A549 (cell line): Measurements from ENCODE around the gene ERRFI1. TPM values are rescaled to one million over a fixed set of nuclear protein-coding genes. Genes with fewer than 3 reads are reported as not detected.

Source experiments
- ATAC-seq, 2 experiments: fragments of 200-7000 bp in 1 of 2; fragments of >200 bp in 1 of 2; cut with Nextera tagmentation in 1 of 2; cut with Tn5 transposase in 1 of 2; 3 replicates each; pipeline versions ENCODE4 v1.8.0 to v1.9.1; 2018 to 2020; ENCODE audit warnings: mild to moderate bottlenecking in 1 of 2, moderate library complexity in 1 of 2
- CTCF ChIA-PET: fragments of 300-600 bp; sonication (Branson Sonifier 250); formaldehyde crosslinking; extraction: SDS; loops from one replicate; lab custom pipeline; 2021; ENCODE audit warnings: antibody characterized with exemption, inconsistent platforms; lab: Yijun Ruan, JAX
- POLR2A ChIA-PET: fragments of 350-600 bp; formaldehyde crosslinking; extraction: SDS; loops from one replicate; lab custom pipeline; 2021; ENCODE audit warnings: antibody characterized with exemption, inconsistent platforms; lab: Yijun Ruan, JAX
- DNase-seq, 2 experiments: peaks; one replicate each; pipeline versions ENCODE4 v3.0.0 to v3.0.0-alpha.2; 2011 to 2016; ENCODE audit warnings: low read depth in 1 of 2, low spot score in 1 of 2
- FAIRE-seq: peaks from 2 replicates; lab custom pipeline; 2011; peaks lifted over from hg19 to GRCh38; lab: Jason Lieb, UNC
- H3K27ac ChIP-seq, 2 experiments: fragments of >200 bp; sonication (Bioruptor Twin); formaldehyde crosslinking; 3 replicates each; pipeline ENCODE4 v1.5.1; 2016 to 2017
- H3K4me1 ChIP-seq: fragments of >200 bp; sonication (Bioruptor Twin); formaldehyde crosslinking; 3 replicates; pipeline ENCODE4 v1.6.1; 2016
- H3K4me2 ChIP-seq: fragments of >200 bp; sonication (Bioruptor Twin); formaldehyde crosslinking; 3 replicates; pipeline ENCODE4 v1.6.1; 2016
- H3K4me3 ChIP-seq: fragments of >200 bp; sonication (Bioruptor Twin); formaldehyde crosslinking; 3 replicates; pipeline ENCODE4 v1.5.1; 2016
- H3K9me3 ChIP-seq: fragments of >200 bp; sonication (Bioruptor Twin); formaldehyde crosslinking; 3 replicates; pipeline ENCODE4 v1.6.1; 2016
- CBX2 ChIP-seq: fragments of 200-600 bp; sonication (generic); IDR thresholded peaks from 2 replicates; pipeline ENCODE4 v1.6.1; 2016; ENCODE audit warnings: low read depth, mild to moderate bottlenecking, borderline replicate concordance
- CEBPB ChIP-seq, 2 experiments: fragments of >200 bp in 1 of 2; sonication (Bioruptor Twin) in 1 of 2; formaldehyde crosslinking in 1 of 2; IDR thresholded peaks; 2 replicates each; pipeline ENCODE4 v1.6.1; 2012 to 2016
- EP300 ChIP-seq, 2 experiments: fragments of >200 bp; sonication (Bioruptor Twin); formaldehyde crosslinking; IDR thresholded peaks; 2 replicates in 1 of 2; 3 replicates in 1 of 2; pipeline ENCODE4 v1.6.1; 2016 to 2017
- FOSL2 ChIP-seq, 2 experiments: fragments of 450-650 bp in 1 of 2; fragments of >200 bp in 1 of 2; sonication (Bioruptor Twin) in 1 of 2; formaldehyde crosslinking; IDR thresholded peaks; 2 replicates each; pipeline versions ENCODE4 v1.5.0 to v1.6.1; 2016 to 2020; ENCODE audit warnings: mild to moderate bottlenecking in 1 of 2, moderate library complexity in 1 of 2
- FOXS1 ChIP-seq: fragments of 250-450 bp; sonication (Bioruptor Pico); IDR thresholded peaks from 2 replicates; pipeline ENCODE4 v1.5.0; 2020; ENCODE audit warnings: mild to moderate bottlenecking, moderate library complexity
- GATA3 ChIP-seq: IDR thresholded peaks from 2 replicates; pipeline ENCODE4 v1.6.1; 2012; ENCODE audit warnings: borderline replicate concordance
- HOXA7 ChIP-seq: fragments of 250-450 bp; sonication (Bioruptor Pico); IDR thresholded peaks from 2 replicates; pipeline ENCODE4 v1.5.0; 2020; ENCODE audit warnings: mild to moderate bottlenecking, moderate library complexity
- HOXB5 ChIP-seq: fragments of 250-450 bp; sonication (Bioruptor Pico); IDR thresholded peaks from 2 replicates; pipeline ENCODE4 v1.5.0; 2020; ENCODE audit warnings: mild to moderate bottlenecking, moderate library complexity
- JUN ChIP-seq, 2 experiments: fragments of >200 bp; sonication (Bioruptor Twin); formaldehyde crosslinking; IDR thresholded peaks; 2 replicates in 1 of 2; 3 replicates in 1 of 2; pipeline ENCODE4 v1.6.1; 2016 to 2017
- JUNB ChIP-seq: fragments of >200 bp; sonication (Bioruptor Twin); formaldehyde crosslinking; IDR thresholded peaks from 2 replicates; pipeline ENCODE4 v1.6.1; 2016
- NFE2L2 ChIP-seq: fragments of 150-350 bp; conservative IDR thresholded peaks from 2 replicates; pipeline ENCODE4 v1.6.1; 2014; ENCODE audit warnings: low read length
- RFX5 ChIP-seq: fragments of 450-650 bp; IDR thresholded peaks from 2 replicates; pipeline ENCODE4 v1.7.1; 2014; ENCODE audit warnings: antibody characterized with exemption, mild to moderate bottlenecking, moderate library complexity
- RNF2 ChIP-seq: fragments of 200-600 bp; sonication (generic); IDR thresholded peaks from 2 replicates; pipeline ENCODE4 v1.6.1; 2016; ENCODE audit warnings: low read depth, mild to moderate bottlenecking, antibody characterized with exemption, moderate library complexity, borderline replicate concordance
- SMC3 ChIP-seq: fragments of >200 bp; sonication (Bioruptor Twin); formaldehyde crosslinking; IDR thresholded peaks from 3 replicates; pipeline ENCODE4 v1.6.1; 2018; ENCODE audit warnings: inconsistent platforms
- TP53 ChIP-seq: fragments of 250-450 bp; sonication (Bioruptor Pico); IDR thresholded peaks from 2 replicates; pipeline ENCODE4 v1.5.0; 2021; ENCODE audit warnings: mild to moderate bottlenecking, moderate library complexity
- ZC3H11A ChIP-seq: fragments of 450-650 bp; IDR thresholded peaks from 2 replicates; pipeline ENCODE4 v1.6.1; 2014; ENCODE audit warnings: antibody characterized with exemption, mild to moderate bottlenecking
- ZSCAN20 ChIP-seq: fragments of 250-450 bp; sonication (Bioruptor Pico); IDR thresholded peaks from 2 replicates; pipeline ENCODE4 v1.8.0; 2022; ENCODE audit warnings: mild to moderate bottlenecking, moderate library complexity
- WGBS: methylation state at CpG from one replicate; pipeline ENCODE4 v1.1.6; 2017; ENCODE audit errors: missing lambda C conversion rate; 5-methylcytosine and 5-hydroxymethylcytosine counted together
- polyA plus RNA-seq, 4 experiments: library from polyadenylated mRNA; depleted of rRNA in 3 of 4; stranded (reverse); fragments of >200 nt; fragmentation: RNase III in 1 of 4; extraction: RNeasy Plus Mini Kit Qiagen cat#74134 plus additional on column Dnase treatment in 1 of 4; gene quantifications; 2 replicates in 3 of 4; 3 replicates in 1 of 4; pipeline ENCODE4 v1.2.3, GENCODE V29; 2011 to 2017
- TF ChIP-seq, protein P1 (sequence below): fragments of 250-450 bp; sonication (Bioruptor Pico); IDR thresholded peaks from 2 replicates; pipeline ENCODE4 v1.5.0; 2021; ENCODE audit warnings: mild to moderate bottlenecking, moderate library complexity, borderline replicate concordance
- TF ChIP-seq, protein P2 (sequence below): fragments of 450-650 bp; IDR thresholded peaks from 2 replicates; pipeline ENCODE4 v1.6.1; 2014; ENCODE audit warnings: antibody characterized with exemption
- TF ChIP-seq, protein P3 (sequence below): fragments of >200 bp; sonication (Bioruptor Twin); formaldehyde crosslinking; IDR thresholded peaks from 3 replicates; pipeline ENCODE4 v1.6.1; 2016
- TF ChIP-seq, protein P4 (sequence below): fragments of 250-450 bp; sonication (Bioruptor Pico); IDR thresholded peaks from 2 replicates; pipeline ENCODE4 v1.5.0; 2020; ENCODE audit warnings: low read depth, mild to moderate bottlenecking, moderate library complexity

Gene ERRFI1
- polyA plus RNA-seq, 2 of the 4 experiments (the other 2 are of a cell fraction): 51.0 to 217 TPM

DNA sequence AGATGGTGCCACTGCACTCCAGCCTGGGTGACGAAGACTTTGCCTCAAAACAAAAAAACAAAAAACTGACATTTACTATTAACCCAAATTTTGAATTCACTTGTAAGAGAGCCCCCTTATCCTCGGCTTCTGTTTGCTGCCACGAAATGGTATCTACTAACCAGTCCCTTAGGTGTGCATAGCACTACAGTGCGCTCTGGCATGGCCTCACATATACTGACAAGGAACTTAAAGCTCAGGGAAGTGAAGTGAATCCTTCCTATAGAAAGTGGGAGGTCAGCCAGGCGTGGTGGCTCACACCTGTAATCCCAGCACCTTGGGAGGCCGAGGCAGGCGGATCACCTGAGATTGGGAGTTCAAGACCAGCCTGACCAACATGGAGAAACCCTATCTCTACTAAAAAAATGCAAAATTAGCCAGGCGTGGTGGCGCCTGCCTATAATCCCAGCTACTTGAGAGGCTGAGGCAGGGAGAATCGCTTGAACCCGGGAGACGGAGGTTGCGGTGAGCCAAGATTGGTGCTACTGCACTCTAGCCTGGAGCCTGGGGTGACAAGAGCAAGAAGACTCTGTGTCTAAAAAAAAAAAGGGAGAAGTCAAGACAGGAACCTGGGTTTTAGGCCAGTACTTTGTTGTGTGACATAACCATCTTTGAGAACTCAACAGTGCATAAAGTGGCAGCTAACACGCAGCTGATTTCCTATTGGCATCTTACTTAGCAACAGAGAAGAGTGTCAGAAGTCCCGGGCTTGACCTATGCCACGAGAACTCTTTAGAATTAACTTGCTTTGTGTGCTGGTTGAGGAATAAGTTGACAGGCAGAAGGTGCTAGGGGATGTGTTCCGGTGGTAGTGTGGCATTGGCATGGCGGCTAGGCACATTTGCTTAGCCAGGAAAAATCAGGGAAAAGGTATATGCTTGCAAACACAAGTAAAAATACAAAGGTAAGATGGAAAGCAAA lies 16.8 kb downstream of the ERRFI1 start:
- H3K4me1 ChIP-seq: peaks cover 73% of the 10 kb centered on the region
- 94% methylated on average over 18 of the region's 18 CpGs for WGBS
- POLR2A ChIA-PET: no interaction called here
- DNase-seq (no peak), ATAC-seq (no peak), FAIRE-seq (no peak)
- TF ChIP-seq JUN (IDR thresholded peaks at IDR 0.05) (peak in 1 of 2 experiments; percentile 21; a peak in 1 of 5 replicates), ZC3H11A (no peak), JUNB (no peak), HOXB5 (CRISPR knock-in tag) (no peak)
- no peak overlapping the region for H3K4me2 ChIP-seq
- no peak overlapping the region for H3K4me3 ChIP-seq
- CTCF ChIA-PET: interaction anchor here (0.6 to 13.0 kb wide), 2 partner anchors 304 to 310 kb away, joined by 3 to 172 read pairs; no protein-coding TSS in a partner anchor
- H3K9me3 ChIP-seq: no peaks in the 10 kb centered on the region
- H3K27ac ChIP-seq: peak overlapping the region in 1 of 2 experiments; percentile 34; a peak in 3 of 6 replicates

DNA sequence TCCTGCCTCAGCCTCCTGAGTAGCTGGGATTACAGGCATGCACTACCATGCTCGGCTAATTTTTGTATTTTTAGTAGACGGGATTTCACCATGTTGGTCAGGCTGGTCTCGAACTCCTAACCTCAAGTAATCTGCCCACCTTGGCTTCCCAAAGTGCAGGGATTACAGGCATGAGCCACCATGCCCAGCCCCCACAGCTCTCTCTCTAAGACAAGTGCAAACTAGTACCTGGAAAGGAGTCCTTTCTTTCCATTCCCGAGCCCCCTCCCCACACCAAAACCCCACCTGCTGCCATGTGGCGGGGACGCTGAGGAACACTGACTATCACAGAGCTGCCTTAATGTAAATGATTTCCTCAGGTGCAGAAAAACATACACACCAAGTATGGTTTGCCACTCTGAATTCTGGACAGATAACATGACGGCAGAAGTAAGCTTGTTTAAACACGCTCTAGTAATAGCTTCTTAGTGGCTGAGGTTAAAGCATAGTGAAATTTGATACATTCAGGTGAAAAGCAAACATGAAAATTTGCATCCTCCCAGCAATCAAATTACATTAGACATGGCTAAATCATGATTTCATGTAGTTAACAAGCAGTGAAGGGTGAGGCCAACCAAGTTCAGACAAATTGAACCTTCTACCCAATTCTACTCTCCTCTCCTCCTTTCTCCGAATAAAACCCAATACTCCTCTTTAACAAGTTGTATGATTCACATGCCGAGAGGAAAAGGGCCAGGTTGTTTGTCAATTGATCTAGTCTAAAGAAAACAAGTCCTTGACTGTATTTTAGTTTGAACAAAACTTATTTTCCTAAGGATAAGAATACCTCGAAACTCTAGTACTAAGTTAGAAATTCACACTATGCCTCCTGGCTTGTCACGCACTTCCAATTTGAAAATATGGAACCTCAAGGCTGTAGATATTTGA lies 19.8 kb downstream of the ERRFI1 start:
- peak overlapping the region; percentile 84 for H3K4me2 ChIP-seq
- no peak for FAIRE-seq
- peak in 1 of 2 experiments; percentile 4; a peak in 2 of 6 replicates for ATAC-seq
- no peaks in the 10 kb centered on the region for H3K9me3 ChIP-seq
- no peak overlapping the region for H3K4me3 ChIP-seq
- TF ChIP-seq FOSL2 (IDR thresholded peaks at IDR 0.05) (no peak), FOSL2 (CRISPR knock-in tag; IDR thresholded peaks at IDR 0.05) (0 out of 2 replicates have a peak, but pooled peaks have one; percentile 9), HOXA7 (peak; percentile 23; the same call in 1 of the 2 replicates), HOXB5 (CRISPR knock-in tag) (peak; percentile 36; the same call in 1 of the 2 replicates), CBX2 (no peak), SMC3 (no peak), ZSCAN20 (CRISPR knock-in tag) (0 out of 2 replicates have a peak, but pooled peaks have one; percentile 42)
- TF ChIP-seq, protein P1, sequence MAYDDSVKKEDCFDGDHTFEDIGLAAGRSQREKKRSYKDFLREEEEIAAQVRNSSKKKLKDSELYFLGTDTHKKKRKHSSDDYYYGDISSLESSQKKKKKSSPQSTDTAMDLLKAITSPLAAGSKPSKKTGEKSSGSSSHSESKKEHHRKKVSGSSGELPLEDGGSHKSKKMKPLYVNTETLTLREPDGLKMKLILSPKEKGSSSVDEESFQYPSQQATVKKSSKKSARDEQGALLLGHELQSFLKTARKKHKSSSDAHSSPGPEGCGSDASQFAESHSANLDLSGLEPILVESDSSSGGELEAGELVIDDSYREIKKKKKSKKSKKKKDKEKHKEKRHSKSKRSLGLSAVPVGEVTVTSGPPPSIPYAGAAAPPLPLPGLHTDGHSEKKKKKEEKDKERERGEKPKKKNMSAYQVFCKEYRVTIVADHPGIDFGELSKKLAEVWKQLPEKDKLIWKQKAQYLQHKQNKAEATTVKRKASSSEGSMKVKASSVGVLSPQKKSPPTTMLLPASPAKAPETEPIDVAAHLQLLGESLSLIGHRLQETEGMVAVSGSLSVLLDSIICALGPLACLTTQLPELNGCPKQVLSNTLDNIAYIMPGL: peak; percentile 22; the same call in 1 of the 2 replicates
- TF ChIP-seq, protein P2, sequence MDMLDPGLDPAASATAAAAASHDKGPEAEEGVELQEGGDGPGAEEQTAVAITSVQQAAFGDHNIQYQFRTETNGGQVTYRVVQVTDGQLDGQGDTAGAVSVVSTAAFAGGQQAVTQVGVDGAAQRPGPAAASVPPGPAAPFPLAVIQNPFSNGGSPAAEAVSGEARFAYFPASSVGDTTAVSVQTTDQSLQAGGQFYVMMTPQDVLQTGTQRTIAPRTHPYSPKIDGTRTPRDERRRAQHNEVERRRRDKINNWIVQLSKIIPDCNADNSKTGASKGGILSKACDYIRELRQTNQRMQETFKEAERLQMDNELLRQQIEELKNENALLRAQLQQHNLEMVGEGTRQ: no peak
- peaks cover 64% of the 10 kb centered on the region for H3K4me1 ChIP-seq
- POLR2A ChIA-PET: interaction anchor here (0.6 to 2.1 kb wide), 2 partner anchors 21 to 44 kb away, joined by 3 to 7 read pairs; no protein-coding TSS in a partner anchor
- H3K27ac ChIP-seq: peak overlapping the region; percentile 93 to 94
- CTCF ChIA-PET: interaction anchor here (1.0 to 4.7 kb wide), 7 partner anchors 8 to 344 kb away, joined by 3 to 19 read pairs (median 5); no protein-coding TSS in a partner anchor
- peak in 1 of 2 experiments; percentile 51 for DNase-seq
- 34% methylated on average over 12 of the region's 12 CpGs for WGBS

DNA sequence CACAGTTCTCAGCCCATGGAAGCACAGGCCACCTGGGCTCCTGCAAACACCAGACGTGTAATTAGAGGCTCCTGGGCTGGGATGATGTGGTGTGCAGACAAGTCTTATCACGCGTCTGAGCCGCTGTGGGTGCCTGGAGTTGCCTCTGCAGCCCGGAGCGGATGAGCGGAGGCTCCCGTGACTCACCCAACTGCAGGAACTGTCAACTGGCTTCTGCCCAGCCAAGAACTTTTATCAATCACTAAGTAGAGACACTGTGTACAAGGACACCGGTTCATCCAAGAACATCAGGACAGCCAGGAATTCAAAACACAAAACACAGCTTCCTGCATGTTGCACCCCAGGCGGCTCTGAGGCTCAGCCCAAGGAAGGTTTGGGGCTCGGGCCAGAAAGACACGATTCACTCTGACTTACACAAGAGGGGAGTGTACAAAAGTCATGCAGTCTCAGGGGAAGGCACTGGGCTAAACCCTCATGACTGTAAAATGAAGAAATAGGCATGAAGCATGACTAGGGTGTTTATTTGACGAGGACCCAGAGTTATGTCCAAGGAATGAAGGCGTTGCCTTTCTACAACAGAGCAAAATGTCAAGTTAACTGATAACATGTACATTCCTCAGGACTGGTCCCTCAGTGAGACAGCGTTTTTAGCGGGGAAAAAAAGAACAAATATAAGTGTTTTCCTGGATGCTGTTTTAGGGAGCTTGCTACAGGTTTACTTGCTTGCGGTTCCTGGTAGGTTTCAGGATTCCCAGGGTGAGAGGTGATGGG lies 21.1 kb downstream of the ERRFI1 start:
- ChIA-PET POLR2A (interaction anchor here (0.9 to 2.1 kb wide), 4 partner anchors 10 to 254 kb away, joined by 3 to 7 read pairs (median 4); no protein-coding TSS in a partner anchor), CTCF (interaction anchor here (0.6 to 4.7 kb wide), 9 partner anchors 10 to 346 kb away, joined by 3 to 19 read pairs (median 5); no protein-coding TSS in a partner anchor)
- FAIRE-seq (no peak), DNase-seq (peak; percentile 66 to 95), ATAC-seq (peak; percentile 81 to 91)
- peak overlapping the region; percentile 15; the same call in 1 of the 3 replicates for H3K4me3 ChIP-seq
- no peaks in the 10 kb centered on the region for H3K9me3 ChIP-seq
- peaks cover 53% of the 10 kb centered on the region for H3K4me1 ChIP-seq
- peak overlapping the region; percentile 84 for H3K4me2 ChIP-seq
- H3K27ac ChIP-seq: peak overlapping the region; percentile 93 to 94
- WGBS: under 1% methylated on average over 13 of the region's 17 CpGs
- TF ChIP-seq RFX5 (0 out of 2 replicates have a peak, but pooled peaks have one; percentile 48), EP300 (IDR thresholded peaks at IDR 0.05) (peak; percentile 82 to 90; a peak in 4 of 5 replicates), JUNB (peak; percentile 84), TP53 (no peak; the same call in 1 of the 2 replicates), GATA3 (peak; percentile 80; the same call in 1 of the 2 replicates), CEBPB (IDR thresholded peaks at IDR 0.05) (peak; percentile 71 to 89), HOXA7 (peak; percentile 64; the same call in 1 of the 2 replicates), RNF2 (no peak), FOXS1 (CRISPR knock-in tag) (0 out of 2 replicates have a peak, but pooled peaks have one; percentile 33), NFE2L2 (peak; percentile 88), HOXB5 (CRISPR knock-in tag) (peak; percentile 63; the same call in 1 of the 2 replicates)
- TF ChIP-seq, protein P3, sequence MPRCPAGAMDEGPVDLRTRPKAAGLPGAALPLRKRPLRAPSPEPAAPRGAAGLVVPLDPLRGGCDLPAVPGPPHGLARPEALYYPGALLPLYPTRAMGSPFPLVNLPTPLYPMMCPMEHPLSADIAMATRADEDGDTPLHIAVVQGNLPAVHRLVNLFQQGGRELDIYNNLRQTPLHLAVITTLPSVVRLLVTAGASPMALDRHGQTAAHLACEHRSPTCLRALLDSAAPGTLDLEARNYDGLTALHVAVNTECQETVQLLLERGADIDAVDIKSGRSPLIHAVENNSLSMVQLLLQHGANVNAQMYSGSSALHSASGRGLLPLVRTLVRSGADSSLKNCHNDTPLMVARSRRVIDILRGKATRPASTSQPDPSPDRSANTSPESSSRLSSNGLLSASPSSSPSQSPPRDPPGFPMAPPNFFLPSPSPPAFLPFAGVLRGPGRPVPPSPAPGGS: peak; percentile 74; the same call in 2 of the 3 replicates
- TF ChIP-seq, protein P4, sequence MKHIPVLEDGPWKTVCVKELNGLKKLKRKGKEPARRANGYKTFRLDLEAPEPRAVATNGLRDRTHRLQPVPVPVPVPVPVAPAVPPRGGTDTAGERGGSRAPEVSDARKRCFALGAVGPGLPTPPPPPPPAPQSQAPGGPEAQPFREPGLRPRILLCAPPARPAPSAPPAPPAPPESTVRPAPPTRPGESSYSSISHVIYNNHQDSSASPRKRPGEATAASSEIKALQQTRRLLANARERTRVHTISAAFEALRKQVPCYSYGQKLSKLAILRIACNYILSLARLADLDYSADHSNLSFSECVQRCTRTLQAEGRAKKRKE: no peak
